GM21447 (cell line): ENCODE measurements around the gene LSAMP.
"Not testable (repeated sequence)": the region's sequence is repeated elsewhere in the genome, so short reads cannot be mapped to it uniquely, and the experiment has no call there.

Source experiments
- ATAC-seq: cut with Tn5 transposase; IDR thresholded peaks from one replicate; pipeline ENCODE4 v1.9.1; 2021; ENCODE audit not compliant: unreplicated experiment

The LSAMP gene

DNA sequence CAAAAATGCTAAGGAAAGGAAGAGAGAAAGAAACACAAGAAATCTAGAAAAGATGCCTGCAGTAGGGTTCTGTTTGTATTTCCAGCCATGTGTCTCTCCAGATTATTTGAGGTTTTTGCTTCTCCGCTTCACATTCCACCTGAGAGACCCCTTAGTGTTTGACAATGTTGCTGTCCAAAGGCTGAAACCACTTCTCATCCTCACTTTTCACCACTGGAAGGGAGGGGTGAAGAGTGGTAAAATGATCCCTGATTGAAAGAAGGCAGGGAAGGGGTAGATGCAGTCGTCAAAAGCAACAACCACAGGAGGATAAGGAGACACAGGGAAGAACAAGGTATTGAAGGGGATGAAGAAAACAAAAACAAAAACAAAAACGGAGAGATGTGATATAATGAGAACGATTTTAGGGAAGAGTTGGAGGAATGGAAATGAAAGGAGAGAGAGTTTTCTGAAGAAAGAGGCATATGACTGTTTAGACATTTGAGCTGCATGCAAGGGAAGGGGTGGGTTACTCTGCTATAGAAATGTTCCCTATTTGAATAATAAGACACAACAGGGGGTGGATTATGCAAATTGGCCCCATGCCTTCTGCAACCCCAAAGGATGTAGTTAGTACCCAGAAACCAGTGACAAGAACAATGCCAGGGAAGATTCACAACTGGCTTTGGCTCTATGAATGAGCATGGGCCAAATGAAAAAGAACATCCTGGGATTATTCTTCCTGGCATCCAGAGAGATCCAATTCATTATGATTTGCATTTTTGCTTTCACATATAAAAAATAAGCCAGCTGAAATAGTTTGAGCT is 586.1 kb downstream of the LSAMP start:
- ATAC-seq: no peak

DNA sequence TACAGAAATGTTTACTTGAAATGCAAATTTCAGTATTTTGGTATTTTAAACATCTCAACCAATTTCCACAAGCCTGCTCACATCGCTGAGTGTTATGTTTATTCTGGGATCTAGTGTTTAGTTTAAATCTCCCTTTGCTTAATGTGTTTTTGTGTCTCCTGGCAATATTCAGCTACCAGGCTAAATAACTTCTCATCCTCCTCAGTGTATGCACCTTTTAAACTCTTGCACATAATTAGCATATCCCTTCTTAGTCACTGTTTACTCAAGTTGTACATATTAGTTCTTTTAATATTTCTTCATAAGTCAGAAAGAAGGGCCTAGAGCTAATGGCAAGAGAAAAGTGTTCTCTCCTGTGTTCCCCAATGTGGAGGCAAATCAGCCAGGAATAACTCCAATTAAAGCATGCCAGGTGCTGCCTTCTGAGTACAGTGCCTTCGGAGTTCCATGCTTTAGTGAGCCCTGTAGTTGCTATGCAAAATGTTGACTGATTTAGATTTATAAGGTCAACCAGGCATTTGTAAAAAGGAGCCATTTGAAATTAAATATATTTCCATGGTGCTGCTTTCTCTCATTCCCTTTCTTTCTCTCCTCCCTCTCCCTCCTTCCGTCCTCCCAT is 587.7 kb downstream of the LSAMP start:
- no peak for ATAC-seq

- no peak for ATAC-seq
These were observed 589.4 kb downstream of the LSAMP start for GRCh38 chr3:115855911-115856310.

GRCh38 chr3:115853104-115853503 is 592.2 kb downstream of the LSAMP start:
- ATAC-seq: no peak

GRCh38 chr3:115852278-115852677 is 593.0 kb downstream of the LSAMP start:
- ATAC-seq: no peak

- ATAC-seq: no peak
These were observed 593.7 kb downstream of the LSAMP start for GRCh38 chr3:115851571-115851970.

DNA sequence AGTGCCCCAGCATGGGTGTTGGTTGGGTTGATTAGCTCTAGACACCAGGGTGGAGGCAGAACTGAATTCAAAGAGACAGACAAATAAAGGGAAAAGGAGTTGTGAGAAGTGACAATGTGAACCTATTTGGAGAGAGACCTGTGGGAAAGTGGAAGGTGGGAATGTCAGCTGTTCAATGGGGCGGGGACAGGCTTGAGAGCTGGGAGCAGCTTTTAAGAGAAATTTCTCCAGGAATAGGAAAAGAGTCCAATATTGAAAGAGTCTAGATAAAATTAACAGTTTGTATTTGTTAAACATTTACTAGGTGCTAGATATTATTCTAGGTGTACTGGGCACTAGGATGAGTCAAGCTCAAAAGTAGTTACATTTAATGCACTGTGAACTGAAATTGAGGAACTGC is 596.6 kb downstream of the LSAMP start:
- no peak for ATAC-seq

DNA sequence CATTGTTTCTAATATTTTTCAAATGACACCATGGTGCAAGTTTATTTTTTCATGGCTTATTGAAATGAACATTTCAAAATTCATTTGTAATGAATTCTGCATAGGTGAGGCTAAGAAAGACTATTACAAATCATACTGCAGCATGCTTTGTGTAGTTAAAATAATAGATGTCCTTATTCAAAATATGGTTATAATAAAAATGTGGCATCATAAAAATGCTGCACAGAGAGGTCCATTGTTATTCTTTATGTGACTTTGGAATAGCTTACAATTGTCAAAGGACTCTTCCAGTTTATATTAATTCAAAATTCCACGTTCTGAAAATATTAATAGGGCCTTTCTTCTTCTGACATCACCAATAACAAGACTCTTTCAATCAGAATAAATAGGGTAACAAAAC is 599.3 kb downstream of the LSAMP start:
- ATAC-seq: no peak

GRCh38 chr3:115844729-115845128 is 600.6 kb downstream of the LSAMP start:
- not testable (repeated sequence) for ATAC-seq

- no peak for ATAC-seq
These were observed 602.1 kb downstream of the LSAMP start for GRCh38 chr3:115843206-115843605.

GRCh38 chr3:115839246-115839645 is 606.0 kb downstream of the LSAMP start:
- ATAC-seq: no peak

DNA sequence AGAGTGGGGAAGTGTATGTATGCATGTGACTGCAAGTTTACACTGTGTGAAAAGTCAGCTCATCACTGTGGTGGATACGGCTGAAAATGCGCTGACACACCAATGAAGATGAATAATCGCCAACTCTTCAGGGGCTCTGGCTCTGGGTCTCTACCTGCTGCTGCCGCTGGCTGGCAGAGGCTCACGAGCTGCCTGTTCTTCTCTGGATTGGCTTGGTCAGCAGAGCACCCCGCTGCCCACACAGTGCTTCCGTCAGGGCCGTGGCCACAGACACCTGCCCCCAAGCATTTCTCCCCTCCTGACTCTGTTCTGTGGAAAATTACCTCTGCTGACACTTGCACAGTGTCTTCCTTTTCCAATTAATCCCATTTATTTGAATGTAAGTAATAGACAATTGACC is 606.5 kb downstream of the LSAMP start:
- ATAC-seq: no peak

DNA sequence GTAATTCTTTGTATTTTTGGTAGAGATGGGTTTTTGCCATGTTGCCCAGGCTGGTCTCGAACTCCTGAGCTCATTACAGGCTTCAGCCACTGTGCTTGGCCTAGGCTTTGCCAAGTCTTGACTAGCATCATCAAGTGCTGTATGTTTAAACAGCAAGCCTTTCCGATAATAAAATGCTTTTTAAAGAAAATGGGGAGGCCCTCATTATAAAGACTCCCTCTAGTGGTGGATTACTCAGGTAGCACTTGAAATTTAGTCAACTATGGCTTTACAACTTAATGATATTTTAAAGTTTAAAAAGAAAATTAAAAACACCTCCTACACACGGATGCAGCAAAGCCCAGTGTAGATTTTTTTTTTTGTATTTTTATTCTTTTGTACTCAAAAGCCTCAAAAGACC is 608.3 kb downstream of the LSAMP start:
- no peak for ATAC-seq

DNA sequence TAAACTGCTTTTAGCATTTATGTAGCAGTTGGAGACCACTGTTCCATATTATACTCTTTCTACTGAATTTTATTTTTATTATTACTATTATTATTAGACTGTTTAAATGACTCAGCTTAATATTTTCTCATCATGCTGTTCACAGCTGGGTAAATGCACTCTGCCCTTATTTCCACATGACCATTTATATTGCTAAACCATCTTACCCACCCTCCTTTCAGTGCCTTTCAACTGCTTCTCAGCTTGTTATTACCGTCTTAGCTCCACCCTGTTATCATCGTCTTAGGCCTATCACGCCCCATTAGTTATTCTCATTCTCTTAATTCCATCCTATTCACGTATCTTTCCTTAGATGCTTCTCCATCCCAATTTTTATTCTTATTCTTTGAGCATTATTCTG is 609.3 kb downstream of the LSAMP start:
- no peak for ATAC-seq

DNA sequence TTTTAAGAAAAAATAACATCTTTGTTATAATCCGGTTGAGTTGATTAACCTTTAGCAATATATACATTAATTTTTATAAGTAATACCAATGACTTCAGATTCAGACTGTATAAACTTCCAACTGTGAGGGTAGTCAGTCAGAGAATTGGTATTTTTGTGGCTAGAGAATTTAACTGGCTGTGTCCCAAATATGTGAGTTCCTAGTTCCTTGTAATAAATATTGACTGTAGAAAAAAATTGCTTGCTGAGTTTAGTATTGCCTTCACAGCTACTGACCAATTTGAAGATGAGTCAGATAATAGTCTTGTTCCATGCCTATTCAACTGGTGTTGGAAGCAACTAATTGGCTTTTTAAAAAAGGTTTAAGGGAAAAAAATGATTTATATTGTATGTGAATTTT is 611.2 kb downstream of the LSAMP start:
- no peak for ATAC-seq

DNA sequence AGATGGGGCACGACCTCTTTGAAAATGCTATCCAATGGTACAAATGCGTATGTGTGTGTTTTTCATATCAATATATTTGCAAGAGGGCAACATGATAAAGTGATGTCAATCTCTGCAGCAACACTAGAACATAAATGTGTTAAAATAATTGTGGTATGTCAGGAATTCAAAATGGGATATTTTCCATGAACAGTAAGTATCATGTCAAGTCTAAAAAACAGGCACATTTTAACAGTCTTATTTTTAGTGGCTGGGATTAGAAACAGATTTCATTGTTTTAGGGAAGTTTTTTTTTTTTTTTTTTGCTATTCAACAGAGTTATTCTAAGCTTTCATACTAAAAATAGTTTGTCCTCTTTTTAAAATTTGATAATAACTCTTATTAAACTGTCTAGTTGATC is 612.2 kb downstream of the LSAMP start:
- no peak for ATAC-seq

GRCh38 chr3:115832265-115832664 is 613.0 kb downstream of the LSAMP start:
- no peak for ATAC-seq

GRCh38 chr3:115831864-115832263 is 613.4 kb downstream of the LSAMP start:
- no peak for ATAC-seq

GRCh38 chr3:115830764-115831395 is 614.4 kb downstream of the LSAMP start:
- no peak for ATAC-seq

DNA sequence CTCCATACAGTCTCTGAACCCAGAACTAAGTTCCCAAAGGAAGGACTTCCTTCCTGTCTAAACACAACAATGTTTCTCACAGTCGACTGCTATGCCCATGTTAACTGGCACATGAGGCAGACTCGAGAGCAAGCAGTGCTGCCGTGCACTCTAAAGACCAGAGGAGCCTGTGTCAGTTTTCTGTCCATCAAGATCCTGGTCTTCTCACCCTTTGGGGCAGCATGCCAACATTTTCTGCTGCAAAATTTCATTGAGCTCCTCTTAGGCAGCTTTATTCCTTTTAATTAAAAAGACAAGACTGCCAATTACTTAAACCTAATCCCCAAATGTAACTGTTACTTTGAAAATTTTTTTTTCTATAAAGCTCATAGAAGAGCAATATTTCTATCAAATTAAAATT is 616.9 kb downstream of the LSAMP start:
- ATAC-seq: no peak

DNA sequence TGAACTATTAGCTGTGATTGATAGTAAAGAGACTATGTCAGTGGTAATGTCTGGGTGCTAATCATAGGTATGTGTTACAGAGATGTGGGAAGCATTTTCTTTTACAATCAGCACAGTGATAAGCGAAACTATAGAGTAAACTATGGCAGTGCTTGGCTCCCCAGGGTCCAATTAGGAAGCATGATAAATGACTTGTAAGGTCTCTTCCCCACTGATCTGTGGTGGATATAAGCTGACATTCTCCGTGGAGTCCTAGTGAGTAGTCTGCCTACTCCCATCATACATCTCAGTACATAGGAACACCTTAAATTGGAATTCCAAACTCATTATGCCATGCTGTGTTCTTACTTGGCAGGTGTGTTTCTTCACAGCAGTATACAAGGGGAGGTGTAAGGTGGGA is 617.8 kb downstream of the LSAMP start:
- ATAC-seq: no peak

- no peak for ATAC-seq
These were observed 620.2 kb downstream of the LSAMP start for GRCh38 chr3:115825046-115825445.
